ENCODE measurements around the gene ATP5PD.
"Not testable (repeated sequence)": the region's sequence is repeated elsewhere in the genome, so short reads cannot be mapped to it uniquely, and the experiment has no call there.

ATP5PD gene

DNA sequence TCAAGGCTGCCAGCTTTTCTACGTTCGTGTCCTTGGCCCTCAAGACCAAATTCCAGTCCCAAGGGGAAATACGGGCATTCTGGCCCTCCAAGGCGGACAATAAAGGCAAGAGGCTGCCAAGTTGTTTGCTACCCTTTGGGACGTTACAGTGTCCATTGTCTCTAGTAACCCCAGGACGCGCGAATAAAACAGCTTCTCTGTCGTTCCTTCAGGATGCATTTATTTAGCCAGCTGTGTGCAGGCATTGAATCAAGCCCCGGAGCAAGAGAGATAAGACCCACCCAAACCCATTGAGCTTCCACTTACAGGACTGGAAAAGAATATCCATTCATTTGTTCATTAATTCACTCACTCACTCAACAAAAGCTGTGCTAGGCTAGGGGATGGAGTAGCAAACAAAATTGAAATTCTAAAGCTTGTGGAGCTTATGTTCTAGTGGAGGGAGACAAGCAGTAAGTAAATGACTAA is 33.6 kb downstream of the ATP5PD start:
- no peak for DNase-seq

DNA sequence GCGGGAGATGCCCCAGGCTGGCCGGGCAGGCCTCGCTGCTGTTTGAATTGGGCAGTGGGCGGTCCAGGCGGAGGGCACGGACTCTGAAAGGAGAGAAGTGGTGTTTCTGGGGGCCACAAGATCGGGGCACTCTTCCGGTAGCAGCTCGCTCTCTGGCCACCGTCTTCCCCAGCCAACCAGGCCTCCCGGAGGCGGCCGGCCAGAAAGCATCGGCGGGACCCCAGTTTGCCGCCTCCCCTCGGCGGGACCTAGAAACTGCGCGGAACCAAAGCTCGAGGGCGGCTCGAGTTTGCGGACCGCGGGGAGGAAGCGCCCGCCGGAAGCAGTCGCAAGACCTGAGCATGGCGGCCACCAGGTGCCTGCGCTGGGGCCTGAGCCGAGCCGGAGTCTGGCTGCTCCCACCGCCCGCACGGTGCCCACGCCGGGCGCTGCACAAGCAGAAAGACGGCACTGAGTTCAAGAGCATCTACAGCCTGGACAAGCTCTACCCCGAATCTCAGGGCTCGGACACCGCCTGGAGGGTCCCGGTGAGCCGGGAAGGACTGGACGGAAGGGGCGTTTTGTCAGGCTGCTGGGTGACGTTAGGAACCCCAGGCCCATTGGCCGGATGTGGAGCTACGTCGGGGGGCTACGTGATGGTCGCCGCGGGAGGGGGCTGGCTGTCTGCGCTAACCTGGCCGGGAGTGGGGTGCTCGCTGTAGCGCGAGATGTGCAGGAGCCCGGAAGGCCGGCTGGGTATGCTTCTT is 34.2 kb downstream of the ATP5PD start, which contains the start of gene MRPL58:
Gene MRPL58, plus strand, starts transcription at position 325 of the 746 bp plus-strand sequence. Its CDS starts 17 bp downstream, at position 342.
- peak; percentile 86 for DNase-seq

GRCh38 chr17:75012096-75012345 is 34.7 kb downstream of the ATP5PD start:
- DNase-seq: no peak

GRCh38 chr17:75011401-75012095 is 35.2 kb downstream of the ATP5PD start:
- DNase-seq: no peak

DNA sequence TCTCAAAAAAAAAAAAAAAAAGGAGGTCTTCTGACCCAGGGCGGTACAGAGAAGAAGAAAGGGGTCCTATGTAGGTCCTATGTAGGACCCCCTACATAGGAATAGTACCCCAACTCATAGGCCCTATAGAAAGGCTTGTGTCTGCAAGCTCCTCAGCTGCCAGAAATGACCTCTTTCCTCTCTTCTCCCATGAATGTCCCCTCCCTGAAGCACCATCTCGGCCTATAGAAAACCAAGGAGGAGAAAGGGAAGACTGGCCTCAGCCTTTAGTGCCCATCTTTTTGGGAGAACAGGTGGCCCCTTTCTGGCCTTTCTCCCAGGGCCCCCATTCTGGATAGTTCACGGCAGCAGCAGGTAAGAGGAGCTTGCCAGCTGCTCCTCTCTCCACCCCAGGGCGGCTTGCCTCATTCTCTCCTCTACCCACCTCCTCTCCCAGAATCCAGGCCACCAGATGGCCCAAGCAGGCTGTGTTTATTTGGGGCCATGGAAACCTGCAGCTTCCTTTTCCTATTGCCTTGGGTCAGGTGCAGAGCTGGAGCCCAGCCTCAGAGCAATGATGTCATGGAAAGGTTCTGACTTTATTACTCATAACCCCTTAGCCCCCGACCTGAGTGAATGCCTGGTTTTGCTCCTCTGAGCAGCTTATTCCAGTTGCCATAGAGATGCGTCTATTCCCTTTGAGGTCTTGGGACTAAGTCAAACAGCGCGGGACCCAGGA is 35.9 kb downstream of the ATP5PD start:
- DNase-seq: peak; percentile 8

- no peak for DNase-seq
Observed at GRCh38 chr17:75009139-75009724, 37.5 kb downstream of the ATP5PD start.

- DNase-seq: no peak
Observed at GRCh38 chr17:75008373-75008772, 38.4 kb downstream of the ATP5PD start.

- DNase-seq: no peak
Observed at GRCh38 chr17:75006653-75007052, 40.1 kb downstream of the ATP5PD start.

DNA sequence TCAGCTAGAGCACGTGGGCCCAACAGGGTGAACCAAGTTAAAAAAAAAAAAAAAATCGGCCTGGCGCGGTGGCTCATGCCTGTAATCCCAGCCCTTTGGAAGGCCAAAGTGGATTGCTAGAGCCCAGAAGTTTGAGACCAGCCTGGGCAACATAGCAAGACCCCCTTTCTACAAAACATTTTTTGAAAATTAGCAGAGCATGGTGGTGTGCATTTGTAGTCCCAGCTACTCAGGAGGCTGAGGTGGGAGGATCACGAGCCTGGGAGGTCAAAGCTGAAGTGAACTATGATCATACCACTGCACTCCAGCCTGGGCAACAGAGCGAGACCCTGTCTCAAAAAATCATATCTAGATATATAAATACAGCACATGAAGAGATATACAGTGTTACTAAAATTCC is 40.7 kb downstream of the ATP5PD start:
- not testable (repeated sequence) for DNase-seq

GRCh38 chr17:75005291-75005690 is 41.5 kb downstream of the ATP5PD start:
- DNase-seq: no peak

DNA sequence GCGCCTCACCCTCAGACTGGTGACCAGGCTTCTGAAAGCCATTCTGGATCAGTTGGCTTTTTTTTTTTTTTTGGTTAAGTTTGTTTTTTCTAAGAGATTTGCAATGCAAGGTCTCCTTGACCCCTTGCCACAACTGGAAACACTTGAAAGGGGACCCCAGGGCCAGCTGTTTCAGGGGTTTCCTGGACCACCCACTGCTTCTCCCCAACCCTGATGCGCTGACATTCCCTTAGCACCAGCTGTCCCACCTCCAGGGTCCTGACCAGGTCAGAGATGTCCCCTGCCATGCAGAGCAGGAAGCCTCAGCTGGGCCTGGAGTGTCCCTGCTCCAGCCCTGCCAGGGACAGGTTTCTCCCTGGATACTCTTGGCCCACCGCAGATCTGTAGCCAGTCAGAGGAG is 42.4 kb downstream of the ATP5PD start:
- DNase-seq: no peak

- DNase-seq: no peak
Observed at GRCh38 chr17:75003957-75004355, 42.8 kb downstream of the ATP5PD start.

DNA sequence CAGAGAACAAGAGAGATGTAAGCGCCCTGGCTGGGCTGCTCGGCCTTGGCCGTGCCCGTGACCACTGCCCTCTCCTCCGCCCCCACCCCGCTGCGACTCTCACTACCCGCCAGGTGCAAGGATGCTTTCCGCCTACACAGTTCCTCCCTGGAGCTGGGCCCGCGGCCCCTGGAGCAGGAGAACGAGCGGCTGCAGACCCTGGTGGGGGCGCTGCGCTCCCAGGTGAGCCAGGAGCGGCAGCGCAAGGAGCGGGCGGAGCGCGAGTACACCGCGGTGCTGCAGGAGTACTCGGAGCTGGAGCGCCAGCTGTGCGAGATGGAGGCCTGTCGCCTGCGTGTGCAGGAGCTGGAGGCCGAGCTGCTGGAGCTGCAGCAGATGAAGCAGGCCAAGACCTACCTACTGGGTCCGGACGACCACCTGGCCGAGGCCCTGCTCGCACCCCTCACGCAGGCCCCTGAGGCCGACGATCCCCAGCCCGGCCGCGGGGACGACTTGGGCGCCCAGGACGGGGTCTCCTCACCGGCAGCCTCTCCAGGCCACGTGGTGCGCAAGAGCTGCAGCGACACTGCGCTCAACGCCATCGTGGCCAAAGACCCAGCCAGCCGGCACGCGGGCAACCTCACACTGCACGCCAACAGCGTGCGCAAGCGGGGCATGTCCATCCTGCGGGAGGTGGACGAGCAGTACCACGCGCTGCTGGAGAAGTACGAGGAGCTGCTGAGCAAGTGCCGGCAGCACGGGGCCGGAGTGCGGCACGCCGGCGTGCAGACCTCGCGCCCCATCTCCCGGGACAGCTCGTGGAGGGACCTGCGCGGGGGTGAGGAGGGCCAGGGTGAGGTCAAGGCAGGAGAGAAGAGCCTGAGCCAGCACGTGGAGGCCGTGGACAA is 43.5 kb downstream of the ATP5PD start:
- no peak for DNase-seq

- no peak for DNase-seq
Observed at GRCh38 chr17:75001915-75002843, 44.6 kb downstream of the ATP5PD start.

DNA sequence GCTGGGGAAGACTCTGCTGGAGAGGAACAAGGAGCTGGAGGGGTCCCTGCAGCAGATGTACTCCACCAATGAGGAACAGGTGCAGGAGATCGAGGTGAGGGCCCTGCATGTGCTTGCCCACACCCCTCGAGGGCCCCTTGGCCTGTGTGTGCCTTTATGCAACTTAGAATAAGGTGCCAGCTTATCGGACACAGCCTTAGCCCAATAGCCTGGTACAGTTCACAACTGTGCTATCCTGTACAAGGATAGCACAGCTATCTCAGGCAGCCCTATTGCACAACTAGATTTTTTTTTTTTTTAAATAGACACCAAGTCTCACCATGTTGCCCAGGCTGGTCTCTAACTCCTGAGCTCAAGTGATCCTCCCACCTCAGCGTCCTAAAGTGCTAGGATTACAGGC is 47.2 kb downstream of the ATP5PD start:
- no peak for DNase-seq

DNA sequence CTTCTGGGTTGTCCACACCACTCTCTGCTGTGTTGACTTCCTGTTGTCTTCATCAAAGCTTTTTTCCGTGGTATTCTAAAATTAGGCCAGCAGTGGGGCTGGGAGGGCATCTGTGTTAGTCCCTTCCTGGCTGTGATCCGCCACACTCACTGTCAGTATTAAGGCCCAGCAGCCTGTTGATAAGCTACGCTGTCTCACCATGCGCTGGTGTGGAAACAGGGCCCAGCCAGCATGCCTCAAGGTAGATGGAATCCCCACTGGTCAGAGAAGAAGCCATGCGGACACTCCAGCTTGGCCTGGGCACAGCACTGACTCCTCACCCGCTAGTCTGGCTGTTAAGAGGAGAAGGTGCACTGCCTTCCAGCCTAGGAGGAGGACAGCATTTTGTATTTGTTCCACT is 48.0 kb downstream of the ATP5PD start:
- DNase-seq: no peak

DNA sequence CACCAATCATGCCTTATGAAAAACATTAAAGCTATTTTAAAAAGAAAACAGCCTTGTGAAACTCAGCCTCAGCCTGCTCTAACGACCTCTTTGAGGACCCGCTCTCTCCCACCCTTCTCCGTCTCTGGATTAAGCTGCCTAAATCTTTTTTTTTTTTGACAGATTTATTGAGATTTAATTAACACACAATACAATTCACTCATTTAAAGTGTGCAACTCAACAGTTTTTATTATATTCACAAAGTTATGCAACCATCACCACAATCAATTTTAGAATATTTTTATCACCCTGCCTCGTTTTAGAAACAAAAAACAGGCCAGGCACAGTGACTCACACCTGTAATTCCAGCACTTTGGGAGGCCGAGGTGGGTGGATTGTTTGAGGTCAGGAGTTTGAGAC is 50.9 kb downstream of the ATP5PD start:
- DNase-seq: no peak

- no peak for DNase-seq
Observed at GRCh38 chr17:74994440-74994839, 52.3 kb downstream of the ATP5PD start.

DNA sequence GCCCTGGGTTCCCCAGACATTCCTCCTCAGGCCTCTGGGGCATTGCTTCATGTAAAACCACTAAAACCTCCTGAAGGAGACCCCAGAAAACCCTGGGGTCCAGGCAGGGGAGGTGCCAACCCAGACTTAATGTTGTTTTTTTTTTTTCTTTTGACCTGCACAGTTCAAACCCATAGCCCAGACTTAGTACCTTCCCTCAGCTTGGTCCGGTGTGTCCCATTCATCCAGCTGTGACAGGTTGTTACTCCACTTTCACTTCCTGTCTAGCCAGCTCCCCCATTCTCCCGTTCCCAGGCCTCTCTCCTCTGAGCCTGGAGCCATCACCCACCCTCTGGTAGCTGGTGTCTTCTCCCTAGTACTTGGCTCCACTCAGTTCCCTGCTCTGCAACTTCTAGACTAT is 54.5 kb downstream of the ATP5PD start:
- no peak for DNase-seq

DNA sequence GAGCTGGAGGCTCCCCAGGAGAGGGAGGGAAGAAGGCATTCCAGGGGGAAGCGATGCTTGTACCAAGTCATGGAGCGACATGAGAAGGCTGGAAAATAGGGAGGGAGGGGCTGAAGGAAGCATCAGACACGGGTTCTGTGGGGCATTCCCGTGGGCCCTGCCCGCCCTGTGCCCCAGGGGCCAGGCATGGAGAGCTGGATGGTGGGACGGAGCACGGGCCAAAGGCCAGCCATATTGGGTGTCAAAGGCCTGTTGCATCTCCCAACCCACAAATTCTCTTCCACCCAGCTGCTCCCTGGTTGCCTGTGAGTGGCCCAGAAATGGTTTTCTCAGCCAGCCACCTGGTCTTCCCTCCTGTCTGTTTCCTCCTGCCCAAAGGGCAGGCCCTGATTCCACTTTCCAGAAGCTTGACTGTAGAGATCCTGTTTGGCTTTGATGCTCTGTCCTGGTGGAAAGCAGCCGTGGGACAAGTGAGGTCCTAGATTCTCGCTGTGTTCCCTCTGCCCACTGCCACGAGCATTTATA is 56.1 kb downstream of the ATP5PD start:
- DNase-seq: no peak
